GM12873 (cell line): Measurements from ENCODE around the gene VWF.

ENCODE experiments used
- TF ChIP-seq, protein P1 (sequence below): IDR thresholded peaks from 2 replicates; pipeline ENCODE4 v1.5.1; 2012; ENCODE audit warnings: low read depth, mild to moderate bottlenecking, moderate library complexity, low read length, control low read depth; ENCODE audit not compliant: insufficient read depth; ENCODE audit errors: missing control alignments

The VWF gene

GRCh38 chr12:5963515-5963914, 161.0 kb downstream of the VWF start:
- TF ChIP-seq, protein P1, sequence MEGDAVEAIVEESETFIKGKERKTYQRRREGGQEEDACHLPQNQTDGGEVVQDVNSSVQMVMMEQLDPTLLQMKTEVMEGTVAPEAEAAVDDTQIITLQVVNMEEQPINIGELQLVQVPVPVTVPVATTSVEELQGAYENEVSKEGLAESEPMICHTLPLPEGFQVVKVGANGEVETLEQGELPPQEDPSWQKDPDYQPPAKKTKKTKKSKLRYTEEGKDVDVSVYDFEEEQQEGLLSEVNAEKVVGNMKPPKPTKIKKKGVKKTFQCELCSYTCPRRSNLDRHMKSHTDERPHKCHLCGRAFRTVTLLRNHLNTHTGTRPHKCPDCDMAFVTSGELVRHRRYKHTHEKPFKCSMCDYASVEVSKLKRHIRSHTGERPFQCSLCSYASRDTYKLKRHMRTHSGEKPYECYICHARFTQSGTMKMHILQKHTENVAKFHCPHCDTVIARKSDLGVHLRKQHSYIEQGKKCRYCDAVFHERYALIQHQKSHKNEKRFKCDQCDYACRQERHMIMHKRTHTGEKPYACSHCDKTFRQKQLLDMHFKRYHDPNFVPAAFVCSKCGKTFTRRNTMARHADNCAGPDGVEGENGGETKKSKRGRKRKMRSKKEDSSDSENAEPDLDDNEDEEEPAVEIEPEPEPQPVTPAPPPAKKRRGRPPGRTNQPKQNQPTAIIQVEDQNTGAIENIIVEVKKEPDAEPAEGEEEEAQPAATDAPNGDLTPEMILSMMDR, result no peak

GRCh38 chr12:5960783-5961182, 163.7 kb downstream of the VWF start:
- TF ChIP-seq, protein P1, result no peak

- TF ChIP-seq, protein P1, result no peak
Observed at GRCh38 chr12:5956987-5957386, 167.5 kb downstream of the VWF start.

- TF ChIP-seq, protein P1, result no peak
Observed at GRCh38 chr12:5954661-5955060, 169.8 kb downstream of the VWF start.

DNA sequence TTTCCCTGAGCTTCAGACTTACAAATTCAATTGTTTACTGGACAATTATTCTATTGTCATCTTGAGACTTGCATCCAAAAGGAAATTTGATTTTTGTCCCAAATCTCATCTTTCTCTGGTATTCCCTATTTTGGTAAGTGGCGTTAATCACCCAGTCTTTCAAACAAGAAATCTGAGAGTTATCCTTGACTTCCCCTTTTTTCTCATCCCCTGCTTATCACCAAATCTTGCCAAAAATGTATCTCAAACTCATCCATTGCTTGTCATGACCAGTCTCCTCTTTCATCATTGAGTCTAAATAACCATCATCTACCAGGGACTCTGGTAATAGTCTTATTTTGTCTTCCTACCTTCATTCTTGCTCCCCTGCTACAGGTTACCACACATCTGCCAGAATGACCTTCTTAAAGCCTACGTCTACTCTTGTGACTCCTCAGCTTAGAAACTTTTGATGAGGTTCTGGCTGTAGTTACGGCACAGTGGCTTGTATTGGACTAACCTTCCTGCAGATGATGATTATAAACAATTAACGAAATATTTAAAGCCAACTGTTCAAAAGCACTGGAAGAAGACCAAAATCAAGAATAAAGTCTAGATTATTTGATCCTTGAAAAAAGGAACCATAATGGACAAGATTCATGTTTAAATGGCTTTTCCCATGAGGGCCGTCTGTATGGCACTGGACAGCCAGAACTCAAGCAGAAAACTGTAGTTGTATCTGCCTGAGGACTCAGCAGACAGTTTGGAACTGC, 170.5 kb downstream of the VWF start:
- TF ChIP-seq, protein P1, result no peak

GRCh38 chr12:5952031-5952430, 172.4 kb downstream of the VWF start:
- TF ChIP-seq, protein P1, result no peak

DNA sequence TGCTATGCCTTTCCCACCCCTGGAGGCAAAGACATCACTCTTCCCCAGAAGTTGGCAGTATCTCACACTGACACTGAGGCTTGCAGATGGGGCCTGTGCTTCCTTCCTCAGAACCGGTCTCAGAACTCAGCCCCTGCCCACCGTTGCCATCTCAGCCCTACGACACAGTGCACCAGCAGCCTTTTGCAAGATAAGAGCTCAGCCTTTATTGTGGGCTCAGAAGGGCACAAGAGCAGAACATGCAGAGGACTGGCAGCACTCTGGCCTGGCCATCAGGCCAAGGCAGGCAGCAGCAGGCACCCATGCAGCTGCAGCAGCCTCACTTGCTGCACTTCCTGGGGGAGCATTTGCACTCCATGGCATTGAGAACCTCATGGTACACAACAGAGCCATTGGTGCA, 175.8 kb downstream of the VWF start:
- TF ChIP-seq, protein P1, result no peak

- TF ChIP-seq, protein P1, result no peak
Observed at GRCh38 chr12:5947006-5947405, 177.5 kb downstream of the VWF start.
